HG03558 (cell line): ENCODE data around the gene METTL25.

Source experiments
- ATAC-seq: cut with Tn5 transposase; IDR thresholded peaks from one replicate; pipeline ENCODE4 v1.9.1; 2021; ENCODE audit warnings: moderate number of reproducible peaks; ENCODE audit not compliant: unreplicated experiment; ENCODE audit errors: extremely low read depth

The METTL25 gene

DNA sequence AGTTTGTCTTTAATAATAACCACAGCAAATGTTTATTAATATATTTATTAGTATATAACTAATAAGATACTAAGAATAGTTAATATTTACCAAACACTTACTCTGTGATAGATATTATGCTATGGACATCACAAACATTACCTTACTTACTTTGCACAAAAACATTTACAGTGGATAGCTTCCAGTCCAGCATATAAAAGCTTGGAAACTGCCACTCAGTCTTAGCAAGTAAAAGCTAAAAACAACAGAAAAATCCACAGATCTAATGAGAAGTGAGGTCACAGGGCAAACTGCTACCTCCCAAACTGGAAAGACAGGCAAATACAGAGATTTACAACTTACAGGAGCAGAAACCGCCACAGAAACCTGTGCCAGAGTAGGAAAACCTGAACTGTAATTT is 99.8 kb downstream of the METTL25 start:
- ATAC-seq, result no peak

DNA sequence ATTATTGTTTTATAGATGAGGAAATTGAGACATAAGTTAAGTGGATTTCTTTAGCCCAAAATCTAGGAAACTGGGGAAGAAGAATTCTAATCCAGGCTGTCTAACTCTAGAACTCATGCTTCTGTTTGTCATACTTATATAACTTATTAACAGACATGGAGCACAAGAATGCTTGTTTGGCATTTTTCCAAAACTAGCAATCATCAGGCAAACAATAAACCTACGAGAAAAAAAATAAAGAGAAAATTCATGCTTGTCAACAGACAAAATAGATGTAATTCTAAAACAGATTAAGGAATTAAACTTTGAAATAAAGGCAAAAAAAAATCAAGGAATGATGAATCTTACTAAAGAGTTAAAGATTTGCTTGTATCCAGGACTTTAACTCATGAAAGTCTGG is 103.1 kb downstream of the METTL25 start:
- ATAC-seq, result no peak

DNA sequence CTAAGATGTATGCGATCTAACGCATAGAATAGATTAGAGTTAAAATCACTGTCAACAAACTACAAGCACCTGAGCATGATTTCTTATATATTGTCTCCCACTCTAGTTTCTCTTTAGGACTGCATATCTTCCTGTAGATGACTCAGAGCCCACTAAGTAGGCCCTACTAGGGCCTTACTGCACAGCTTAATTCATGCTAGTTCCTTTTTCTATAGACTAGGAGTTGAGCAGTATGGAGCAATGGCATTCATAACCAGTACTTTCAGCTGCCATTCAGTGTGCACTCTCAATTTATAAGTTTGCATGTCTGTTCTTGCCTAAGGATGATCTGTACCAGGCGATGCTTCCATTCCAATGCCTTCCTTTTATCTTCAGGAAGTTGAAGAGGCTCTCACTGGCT is 103.5 kb downstream of the METTL25 start:
- no peak for ATAC-seq

DNA sequence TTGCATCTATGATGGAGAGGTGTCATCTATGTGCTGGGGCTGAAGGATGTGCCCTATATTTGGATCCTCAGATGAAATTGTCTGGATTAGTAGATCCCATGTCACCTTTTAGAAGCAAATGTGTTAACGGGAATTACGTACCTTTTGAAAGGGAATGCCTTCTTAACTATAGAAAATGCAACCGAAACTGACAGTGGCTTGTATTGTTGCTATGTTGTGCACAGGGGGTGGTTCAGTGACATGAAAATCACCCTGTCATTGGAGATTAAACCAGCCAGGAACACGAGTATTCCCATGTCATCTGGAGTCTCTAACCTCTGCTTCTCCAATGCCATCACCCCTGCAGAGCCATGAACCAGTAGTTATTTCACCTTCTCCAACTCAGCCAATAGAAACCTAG is 110.2 kb downstream of the METTL25 start:
- ATAC-seq, result no peak

DNA sequence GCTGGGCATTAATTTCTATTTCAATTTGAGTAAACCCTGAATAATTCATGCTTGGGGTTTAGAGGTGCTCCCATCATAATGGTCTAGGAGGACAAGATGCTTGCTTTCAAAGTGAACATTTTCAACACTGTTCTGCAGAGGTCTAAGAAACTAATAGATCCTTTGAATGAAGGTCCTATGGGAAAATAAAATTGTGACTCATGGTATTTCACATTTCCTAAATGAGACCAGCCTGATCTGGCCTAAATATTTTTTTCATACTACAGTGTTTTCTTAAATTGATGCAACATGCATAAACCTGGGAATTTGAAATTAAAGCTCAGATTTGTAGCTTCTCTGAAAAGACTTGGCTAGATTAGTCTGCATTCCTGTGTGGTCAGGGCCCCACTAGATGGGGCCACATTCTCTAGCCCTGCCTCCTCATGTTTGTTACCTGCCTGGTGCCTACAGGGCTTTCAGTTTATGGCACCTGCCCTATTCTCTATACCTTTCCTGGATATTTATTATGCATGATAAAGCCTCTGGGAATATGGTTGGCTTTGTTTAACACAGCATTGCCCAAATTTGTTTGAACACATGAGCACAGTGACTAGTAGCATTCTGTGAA is 112.7 kb downstream of the METTL25 start:
- no peak for ATAC-seq

DNA sequence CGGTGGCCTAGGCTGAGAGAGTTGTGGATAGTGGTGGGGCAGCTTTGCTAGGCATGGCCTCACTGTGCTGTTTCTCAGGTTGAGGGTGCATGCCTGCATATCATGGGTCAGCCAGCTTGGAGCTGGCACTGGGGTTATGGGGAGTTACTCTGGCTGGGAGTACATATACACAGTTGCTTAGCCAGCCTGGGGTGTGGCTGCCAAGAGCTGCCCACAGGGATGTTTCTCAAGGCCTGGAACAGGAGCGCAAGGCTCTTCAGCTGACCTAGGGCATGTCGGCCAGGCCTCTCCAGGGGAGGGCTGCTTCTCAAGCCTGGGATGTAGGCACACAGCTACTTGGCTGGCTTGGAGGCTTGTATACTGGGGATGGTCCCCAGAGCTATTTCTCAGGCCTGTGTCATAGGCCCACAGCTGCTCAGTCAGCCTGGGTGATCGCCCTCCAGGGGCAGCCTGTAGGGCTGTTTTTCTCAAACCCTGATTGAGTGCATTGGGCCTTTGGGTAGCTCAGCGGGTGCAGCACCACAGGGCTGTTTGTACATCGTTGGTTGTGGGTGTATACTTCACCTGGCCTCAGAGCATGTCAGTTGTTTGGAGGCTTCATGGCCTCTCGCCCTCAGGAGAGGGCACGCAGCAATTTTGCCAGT is 114.9 kb downstream of the METTL25 start:
- no peak for ATAC-seq

DNA sequence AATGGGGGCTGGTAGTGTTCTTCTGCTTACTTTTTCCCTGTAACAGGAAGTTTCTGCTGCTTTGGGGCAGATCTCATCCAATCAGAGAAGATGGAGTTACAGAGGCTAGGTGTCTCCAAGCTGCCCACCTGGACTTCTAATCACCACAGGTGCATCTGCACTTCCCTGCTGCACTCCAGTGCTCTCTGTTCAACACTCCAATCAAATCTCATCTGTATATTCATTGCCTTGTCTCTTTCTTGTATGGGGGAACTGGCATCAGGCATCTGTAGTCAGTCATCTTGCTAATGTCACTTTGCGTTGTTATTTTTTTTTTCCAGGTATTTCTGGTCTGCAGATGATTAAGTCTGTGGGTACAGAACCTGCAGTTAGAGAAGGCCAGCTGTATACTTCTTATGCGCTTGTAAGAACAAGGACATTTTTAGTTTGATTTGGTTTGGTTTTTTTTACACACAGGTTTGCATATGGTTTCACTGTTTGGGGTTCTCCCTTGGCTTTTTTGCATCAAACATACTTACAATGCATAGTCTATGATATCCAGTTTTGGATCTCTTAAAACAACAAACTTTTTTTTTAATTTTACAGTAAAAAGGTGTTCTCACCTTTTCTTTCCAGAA is 116.0 kb downstream of the METTL25 start:
- peak; percentile 77 for ATAC-seq

DNA sequence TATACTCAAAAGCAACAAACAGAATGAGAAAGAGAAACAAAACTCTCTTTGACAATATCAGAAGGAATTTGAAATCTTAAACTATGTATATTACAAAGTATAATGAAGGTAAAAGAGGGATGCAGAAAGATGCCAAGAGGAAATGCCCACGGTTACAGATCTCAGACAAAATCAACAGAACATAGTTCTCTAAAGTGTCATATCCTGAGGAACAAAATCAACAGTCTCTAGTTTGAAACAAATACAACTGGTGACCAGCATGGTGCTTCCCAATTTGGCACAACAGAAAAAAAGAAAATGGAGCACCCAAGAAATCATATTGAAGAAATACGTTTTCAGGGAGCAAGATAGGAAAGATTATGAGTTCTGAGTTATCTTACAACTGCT is 116.5 kb downstream of the METTL25 start:
- ATAC-seq, result no peak

DNA sequence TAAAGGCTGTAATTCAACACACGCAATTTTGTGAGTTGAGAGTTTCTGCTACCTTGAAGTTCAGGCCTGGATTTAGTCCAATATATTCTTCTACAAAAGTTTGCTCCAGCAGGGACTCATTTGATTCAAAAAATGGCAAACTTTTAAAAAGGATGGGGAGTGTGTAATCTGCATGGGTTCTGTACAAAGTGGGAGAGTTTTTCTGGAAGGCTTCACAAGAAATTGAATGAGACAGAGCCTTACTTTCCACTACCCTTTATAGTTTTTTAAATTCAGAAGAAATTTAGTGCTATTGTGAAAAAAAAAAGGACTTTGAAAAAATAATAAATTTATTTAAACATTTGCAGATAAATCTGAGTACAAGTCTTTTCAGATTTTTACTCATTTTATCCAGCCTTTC is 116.9 kb downstream of the METTL25 start:
- ATAC-seq, result no peak

DNA sequence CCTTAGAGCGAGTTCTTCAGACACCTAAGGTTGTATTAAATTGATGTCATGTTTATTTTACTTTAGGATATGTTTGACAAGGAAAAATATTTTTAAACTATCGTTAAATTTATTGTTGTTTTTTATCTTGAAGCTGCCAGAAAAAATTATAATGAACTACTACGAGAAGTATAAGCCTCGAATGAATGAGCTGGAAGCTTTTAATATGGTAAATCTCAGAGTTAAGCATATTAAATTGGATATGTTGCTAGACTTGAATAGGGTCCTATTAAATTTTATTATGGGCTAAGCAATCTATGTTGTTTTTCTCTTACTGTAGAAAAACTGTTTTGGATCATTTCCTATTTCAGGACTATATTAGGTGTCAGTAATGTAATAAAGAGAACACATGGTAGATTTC is 118.2 kb downstream of the METTL25 start:
- no peak for ATAC-seq

DNA sequence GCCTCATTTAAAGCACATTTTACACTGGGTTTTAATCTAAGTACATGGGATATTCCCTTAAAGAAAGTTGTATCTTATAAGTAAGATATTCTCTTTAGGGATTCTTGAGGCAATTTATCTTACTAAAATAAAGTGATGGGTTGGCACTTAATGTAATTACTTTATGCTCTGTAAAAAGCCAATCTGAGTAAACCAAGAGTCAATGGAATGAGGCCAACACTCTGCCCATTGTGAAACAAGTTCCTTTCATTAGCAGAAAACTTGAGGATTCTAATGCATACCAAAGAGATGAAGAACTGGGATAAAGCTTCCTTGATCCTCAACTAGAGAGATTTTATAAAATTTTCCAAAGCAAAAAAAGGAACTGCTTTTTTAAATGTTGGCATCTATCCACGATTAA is 121.2 kb downstream of the METTL25 start:
- ATAC-seq, result no peak

DNA sequence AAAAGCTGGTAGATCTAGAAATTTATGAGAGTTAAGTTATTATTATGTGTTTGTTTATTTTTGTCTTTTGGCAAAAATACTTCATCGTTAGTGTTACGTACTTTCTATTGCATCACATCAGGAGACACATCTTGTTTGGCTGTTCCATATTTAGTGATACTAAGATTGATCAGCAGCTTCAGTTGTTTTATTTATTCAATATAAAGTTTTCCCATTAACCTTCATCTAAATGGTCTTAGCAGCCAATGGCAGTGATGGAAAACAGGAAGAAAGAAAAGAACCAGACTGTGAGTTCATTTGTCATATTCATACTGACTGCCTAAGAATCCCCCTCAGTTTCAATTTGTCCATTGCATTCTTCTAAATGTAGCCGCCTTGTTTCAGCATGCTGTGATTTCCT is 122.3 kb downstream of the METTL25 start:
- no peak for ATAC-seq

DNA sequence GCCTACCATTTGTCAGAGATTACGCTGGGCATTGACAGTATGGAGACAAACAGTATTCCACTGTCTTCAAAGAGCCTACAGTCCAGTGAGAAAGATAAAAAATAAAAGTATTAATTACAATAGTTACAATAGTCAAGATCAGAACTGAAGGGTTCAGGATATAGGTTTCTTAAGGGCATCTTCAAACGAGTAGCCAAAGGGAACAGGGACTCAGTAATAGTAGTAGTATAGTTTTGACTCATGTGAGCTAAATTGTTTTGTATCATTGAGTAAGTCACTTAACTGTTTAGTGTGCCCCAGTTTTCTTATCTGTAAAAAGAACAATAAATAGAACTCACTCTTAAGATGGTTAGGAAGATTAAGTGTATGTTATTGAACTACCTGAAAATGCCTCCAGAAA is 123.6 kb downstream of the METTL25 start:
- no peak for ATAC-seq

DNA sequence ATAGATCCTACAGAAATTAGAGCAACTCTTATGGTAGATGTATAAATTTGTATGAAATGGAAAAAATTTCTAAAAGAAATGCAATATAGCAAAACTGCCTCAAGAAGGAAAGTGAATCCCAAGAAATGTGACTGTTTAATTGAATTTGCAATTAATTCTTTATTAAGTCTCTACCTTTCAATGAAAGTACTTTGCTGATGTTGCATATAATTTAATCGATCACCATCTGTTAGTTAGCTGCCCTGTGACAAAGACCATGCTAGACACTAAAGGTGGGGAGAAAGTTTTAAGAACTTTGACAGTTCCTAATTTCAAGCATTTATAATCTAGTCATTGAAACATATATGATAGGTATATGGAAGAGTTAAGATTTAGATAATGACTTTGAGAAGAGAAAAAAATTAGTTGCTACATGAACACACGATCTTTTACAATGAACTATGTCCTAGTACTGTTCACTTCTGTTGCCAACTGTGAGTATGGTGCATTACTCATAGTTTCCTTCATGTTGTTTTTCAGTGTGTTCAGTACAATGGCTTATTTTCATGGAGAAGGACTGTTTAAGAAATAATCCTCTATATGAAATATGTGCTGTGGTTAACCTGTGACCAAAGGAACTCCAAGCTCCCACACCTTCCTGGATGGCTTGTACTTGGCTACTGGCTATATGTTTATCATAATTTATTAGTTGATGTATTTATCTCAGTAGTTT is 128.4 kb downstream of the METTL25 start:
- ATAC-seq, result no peak

DNA sequence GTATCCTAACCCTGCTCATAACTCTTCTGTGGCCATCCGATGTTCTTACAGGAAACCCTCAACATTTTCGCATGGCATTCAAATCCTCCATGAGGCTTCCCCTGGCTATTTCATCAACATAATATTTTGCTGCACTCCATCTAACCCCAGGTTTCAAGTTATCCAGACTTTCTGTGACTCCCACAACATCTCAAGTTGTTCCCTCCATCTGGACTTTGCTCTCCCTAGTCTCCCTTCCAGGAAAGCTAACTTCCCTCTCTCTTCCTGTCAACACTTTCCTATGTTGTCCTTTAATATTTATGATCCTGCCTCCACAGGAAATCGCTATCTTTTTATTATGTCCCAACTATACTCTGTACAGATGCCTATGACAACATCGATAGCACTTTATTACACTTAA is 146.1 kb downstream of the METTL25 start:
- no peak for ATAC-seq

DNA sequence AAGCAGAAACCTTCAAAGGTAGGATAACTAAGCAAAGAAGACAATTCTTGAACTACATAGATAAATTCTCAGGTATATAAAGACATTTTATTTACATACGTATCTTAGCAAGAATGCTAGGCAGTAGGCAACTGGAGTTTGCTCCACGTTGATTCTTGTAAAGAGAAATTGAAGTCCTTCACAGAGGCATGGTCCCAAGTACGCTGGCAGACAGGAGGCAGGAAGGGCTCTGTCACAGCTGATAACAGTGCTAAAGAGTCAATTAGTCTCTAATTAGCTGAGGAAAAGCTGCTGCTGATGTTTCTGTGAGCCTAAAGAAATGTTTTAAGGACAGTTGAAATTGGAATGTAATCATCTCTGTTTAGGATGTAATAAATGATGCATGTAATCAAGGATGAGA is 146.8 kb downstream of the METTL25 start:
- ATAC-seq, result no peak

DNA sequence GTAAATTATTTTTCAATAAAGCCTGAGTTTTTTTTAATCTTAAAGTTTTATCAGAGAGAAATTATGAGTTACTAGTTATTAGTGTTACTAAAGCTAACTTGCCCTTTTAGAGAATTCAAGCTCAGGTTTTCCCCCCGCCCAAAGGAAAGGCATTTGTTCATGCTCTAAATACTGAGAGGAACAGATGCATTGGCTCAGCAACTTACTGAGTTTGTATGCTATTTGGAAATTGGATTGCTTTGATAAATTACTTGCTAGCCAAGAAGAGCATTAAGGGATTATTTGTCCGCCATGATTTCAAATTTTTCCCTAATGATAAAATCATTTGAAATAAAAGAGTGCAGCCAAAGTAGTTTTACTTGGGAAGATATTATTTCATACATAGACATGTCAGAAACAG is 149.4 kb downstream of the METTL25 start:
- ATAC-seq, result no peak

DNA sequence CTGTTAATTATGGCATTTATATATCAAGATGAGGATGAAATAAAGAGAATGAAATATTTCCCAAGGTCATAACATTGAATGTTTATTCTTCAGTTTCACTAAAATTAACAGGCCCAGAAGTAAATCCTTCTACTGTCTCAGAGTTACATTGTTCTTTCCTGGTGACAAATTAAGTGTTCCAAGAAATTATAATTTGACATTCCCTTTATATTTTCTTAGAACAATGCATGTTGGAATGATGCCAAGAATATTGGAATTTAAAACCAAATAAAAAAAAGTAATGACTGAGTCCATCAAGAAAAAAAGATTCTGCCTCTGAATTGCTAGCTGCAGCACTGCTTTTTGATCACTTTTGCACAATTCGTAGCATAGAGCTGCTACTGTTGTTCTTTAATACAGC is 152.1 kb downstream of the METTL25 start:
- ATAC-seq, result no peak

DNA sequence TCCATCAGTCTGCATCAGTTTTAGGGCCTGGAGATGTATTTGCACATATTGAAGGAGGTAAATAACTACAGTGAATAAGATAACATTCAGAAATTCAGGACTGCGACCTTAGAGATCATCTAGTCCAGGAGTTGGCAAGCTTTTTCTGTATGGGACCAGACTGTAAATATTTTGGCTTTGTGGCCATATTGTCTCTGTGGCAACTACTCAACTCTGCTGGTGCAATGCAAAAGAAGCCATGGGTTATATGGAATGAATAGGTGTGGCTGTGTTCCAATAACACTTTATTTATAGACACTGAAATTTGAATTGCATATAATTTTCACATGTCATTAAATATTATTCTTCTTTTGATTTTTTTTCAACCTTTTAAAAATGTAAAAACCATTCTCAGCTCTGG is 156.6 kb downstream of the METTL25 start:
- no peak for ATAC-seq

DNA sequence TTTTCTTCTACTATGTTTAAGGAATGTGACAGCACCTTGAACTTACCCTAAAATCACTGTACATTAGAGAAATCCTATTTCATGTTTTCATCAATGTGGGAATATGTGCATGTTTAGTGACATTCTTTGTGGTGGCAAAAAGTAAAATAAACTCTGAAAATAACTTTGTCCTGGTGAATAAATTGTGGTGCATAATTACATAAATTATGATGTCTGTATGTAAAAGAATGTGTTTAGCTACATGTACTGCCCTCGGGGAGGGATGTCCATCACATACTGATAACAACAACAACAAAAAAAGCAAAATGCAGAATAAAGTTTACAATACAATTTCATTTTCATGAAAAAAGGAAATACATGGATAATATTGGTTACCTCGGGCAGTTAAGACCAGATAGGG is 157.3 kb downstream of the METTL25 start:
- ATAC-seq, result no peak

DNA sequence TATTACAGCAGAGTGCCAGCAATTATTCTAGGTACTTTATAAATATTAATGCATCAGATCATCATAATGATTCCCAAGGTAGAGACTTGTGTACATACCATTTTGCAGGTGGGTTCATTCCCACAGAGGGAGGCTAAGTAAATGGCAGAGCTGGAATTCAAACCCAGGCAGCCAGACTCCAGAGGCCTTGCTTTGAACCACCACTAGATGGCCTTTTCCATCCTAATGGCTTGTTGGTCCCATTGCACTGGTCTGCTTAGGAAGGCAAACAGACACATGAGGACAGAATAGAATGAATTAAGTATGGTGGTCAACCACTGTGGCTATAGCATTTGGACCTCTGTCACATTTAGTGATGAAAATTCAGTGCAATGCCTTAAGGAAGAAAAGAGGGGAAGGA is 158.7 kb downstream of the METTL25 start:
- peak; percentile 65 for ATAC-seq
